Stimulated activated CD8-positive, alpha-beta memory T cell treated with anti-CD3 and anti-CD28 coated beads, Interleukin-7, amount 100 ng/mL, for 48 hours (primary cell): Measurements from ENCODE around the gene PRMT5.
A peak's percentile ranks its signal among the peaks of the same experiment; 100 is the strongest.
"Not testable (repeated sequence)": the region's sequence is repeated elsewhere in the genome, so short reads cannot be mapped to it uniquely, and the experiment has no call there.

Source experiments
- DNase-seq, 2 donors: peaks; one replicate each; pipeline ENCODE4 v3.0.0-alpha.2; 2020; ENCODE audit warnings: low read depth in 1 of 2; ENCODE audit errors: extremely low read depth in 1 of 2

Gene PRMT5

GRCh38 chr14:22935156-22935555, 6.0 kb upstream of the PRMT5 start:
- no peak for DNase-seq

- DNase-seq: no peak
Measured at GRCh38 chr14:22932146-22932545, 3.0 kb upstream of the PRMT5 start.

- DNase-seq: no peak
Measured at GRCh38 chr14:22929961-22930364, 787 bp upstream of the PRMT5 start.

DNA sequence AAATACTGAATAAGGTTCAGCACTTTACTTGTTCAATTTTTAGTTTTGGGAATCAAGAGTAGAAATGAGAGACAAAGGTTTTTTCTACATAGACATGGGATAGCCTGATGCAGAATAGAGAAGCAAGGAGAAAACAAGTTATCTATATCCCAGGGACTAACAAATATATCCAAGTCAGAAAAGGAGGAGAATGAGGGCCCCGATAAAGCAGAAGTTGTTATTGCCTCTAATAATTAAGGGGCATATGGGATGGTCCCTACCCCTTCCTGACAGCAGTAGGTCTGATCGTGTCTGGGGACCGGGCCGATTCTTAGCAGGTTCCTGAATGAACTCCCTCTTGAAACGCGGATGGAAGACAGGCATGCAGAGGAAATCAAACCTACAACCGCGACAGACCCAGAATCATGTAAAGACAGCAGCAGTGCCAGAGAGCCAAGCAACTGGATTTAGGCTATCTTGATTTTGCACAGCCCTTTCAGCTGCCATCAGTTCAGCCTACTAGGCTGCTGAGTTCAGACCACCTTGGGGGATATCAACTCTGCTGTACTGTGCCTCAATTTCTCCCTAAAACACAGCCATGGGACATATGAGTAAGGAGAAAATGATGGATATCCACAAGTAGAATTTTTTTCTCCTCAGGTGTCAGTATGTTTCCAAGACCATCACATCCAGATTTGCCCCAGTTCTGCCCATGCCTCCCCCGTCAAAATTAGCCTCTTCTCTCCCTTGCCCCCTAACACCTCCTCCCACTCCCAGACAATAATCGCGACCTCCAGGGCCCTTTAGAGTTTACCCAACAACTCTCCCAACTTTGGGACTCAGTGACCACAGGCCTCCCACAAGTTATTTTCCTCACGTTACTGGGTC, 706 bp downstream of the PRMT5 start:
- no peak for DNase-seq

DNA sequence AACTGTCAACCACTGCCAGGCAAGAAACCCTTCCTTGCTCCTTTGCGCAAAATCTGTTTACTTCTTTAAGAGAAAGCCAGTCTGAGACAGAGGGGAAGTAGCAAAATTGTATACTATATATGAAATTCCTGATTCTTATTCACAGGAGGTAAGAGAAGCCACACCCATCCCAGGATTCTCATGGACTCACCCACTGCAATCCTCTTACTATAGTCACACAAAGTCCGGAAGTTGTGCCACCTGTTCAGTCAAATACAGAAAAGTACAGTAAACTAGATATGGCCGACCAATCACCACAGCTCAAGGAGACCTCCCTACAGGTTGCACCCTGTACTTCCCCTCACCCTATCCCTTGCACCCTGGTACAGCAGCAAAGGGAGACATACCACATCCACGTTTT, 2.9 kb downstream of the PRMT5 start:
- DNase-seq: no peak

- no peak for DNase-seq
Measured at GRCh38 chr14:22925513-22925912, 3.7 kb downstream of the PRMT5 start.

GRCh38 chr14:22923746-22924145, 5.4 kb downstream of the PRMT5 start:
- no peak for DNase-seq

DNA sequence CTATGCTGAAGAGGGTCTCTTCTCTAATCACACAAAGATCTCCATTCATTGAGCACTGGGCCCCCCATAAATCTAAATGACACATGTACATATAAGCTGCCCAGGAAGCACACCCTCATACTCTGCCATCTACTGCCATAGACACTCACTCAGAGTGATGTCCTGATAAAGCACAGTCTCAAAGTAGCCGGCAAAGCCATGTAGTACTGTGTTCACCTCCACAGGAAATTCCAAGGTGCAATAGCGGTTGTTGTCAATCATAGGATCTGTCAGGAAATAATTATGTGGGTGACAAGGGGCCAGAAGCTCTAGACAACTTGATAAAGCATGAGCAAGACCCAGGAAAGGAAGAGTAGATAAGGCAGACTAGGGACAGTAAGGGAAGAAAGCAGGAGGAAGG, 6.9 kb downstream of the PRMT5 start:
- DNase-seq: no peak

DNA sequence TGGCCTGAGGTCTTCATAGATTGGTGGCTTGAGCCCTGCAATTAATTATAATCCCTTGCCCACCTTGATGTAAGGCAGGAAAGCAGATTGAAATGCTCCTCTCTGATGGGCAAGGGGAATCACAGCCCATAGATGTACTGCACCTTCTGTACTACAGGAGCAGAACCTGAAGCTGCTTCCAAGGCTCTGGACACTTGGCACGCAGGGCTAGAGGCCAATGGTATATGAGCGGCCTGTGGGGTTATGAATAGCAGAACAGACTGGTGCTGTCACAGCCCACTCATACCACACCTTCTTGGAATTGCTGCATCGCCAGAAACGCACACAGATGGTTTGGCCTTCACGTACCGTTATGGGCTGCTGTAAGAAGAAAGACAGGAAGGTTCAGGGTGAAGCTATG, 8.5 kb downstream of the PRMT5 start:
- no peak for DNase-seq

DNA sequence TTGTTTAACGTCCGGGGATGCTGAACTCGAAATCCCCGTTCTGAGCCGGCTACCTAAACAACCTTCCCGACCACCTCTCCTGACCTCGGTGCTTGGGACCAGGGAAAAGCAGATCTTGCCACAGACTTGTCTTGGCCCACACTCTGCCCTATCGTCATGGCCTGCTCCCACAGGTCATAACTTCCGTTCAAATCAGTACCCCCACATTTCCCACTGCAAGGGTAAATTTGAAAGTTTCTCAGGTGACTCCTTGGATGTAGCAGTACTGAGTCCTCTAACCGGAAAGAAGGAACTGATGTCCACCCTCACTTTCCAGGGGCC, 9.6 kb downstream of the PRMT5 start:
- DNase-seq: no peak

GRCh38 chr14:22918804-22919600, 10.2 kb downstream of the PRMT5 start, which contains the start of gene RBM23:
TSS of gene RBM23 (minus strand) at chr14:22919149.
- peak; percentile 96 to 100 for DNase-seq

GRCh38 chr14:22915886-22916521, 13.2 kb downstream of the PRMT5 start:
- DNase-seq: no peak

GRCh38 chr14:22914836-22915235, 14.3 kb downstream of the PRMT5 start:
- DNase-seq: not testable (repeated sequence)

- no peak for DNase-seq
Measured at GRCh38 chr14:22910916-22911315, 18.3 kb downstream of the PRMT5 start.

DNA sequence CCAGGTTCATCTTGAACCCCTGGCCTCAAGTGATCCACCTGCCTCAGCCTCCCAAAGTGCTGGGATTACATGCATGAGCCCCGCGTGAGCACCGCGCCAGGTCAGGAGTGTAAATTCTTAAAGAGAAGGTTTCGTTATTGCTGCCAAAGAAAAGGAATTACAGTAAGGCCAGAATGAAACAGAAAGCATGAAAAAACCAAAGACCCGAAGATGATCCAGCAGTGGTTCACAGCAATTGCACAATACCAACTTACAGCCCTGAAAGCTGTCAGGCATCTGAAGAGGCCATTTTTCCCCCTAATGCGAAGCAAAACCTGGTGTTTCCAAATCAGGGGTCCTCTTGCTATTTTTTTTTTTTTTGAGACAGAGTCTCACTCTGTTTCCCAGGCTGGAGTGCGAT, 20.6 kb downstream of the PRMT5 start:
- DNase-seq: no peak

DNA sequence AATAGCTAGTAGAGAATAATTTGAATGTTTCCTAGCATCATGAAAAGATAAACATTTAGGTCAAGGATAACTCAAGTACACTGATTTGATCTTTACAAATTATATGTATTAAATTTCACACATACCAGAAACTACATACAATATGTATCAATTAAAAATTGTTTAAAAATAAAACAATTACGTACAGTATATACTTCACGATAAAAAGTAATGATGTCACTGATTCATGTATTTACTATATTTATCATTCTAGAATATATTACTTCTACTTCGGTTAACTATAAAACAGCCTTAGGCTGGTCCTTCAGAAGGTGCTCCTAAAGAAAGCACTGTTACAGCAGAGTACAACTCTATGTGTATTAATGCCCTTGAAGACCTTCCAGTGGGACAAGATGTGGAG, 21.7 kb downstream of the PRMT5 start:
- DNase-seq: no peak

DNA sequence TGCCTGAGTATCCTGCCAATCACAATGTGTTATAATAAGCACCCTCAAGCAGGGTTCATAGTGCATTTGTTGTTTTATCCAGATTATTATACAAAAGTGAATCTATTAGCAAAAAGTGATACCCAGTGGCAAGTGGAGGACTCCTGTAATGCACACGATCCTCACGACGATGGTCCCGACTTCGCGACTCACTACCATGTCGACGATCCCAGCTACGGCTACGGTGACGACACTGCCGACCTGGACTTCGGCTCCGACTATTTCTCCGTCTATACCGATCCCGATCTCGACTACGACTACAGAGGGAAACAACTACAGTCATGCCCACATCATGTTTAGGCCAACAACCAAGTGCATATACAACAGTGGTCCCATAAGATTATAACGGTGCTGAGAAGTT, 23.1 kb downstream of the PRMT5 start:
- no peak for DNase-seq

GRCh38 chr14:22905627-22906026, 23.5 kb downstream of the PRMT5 start:
- DNase-seq: no peak

DNA sequence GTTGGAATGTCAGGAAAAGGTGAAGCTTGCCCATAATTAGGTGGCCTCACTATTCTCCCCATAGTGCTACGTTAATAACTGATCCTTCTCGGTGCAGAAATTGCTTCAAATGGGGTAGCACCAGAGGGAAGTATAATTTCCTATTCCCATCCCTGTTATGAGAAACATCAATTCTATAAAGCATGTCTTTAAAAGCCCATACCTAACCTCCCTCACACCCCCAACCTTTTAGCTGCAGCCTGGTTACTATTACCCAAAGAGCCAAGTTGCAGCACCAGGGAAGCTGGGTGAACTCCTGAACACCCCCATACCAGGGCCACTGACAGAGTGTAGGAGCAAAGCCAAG, 25.5 kb downstream of the PRMT5 start:
- DNase-seq: no peak

GRCh38 chr14:22901799-22902198, 27.4 kb downstream of the PRMT5 start:
- no peak for DNase-seq

DNA sequence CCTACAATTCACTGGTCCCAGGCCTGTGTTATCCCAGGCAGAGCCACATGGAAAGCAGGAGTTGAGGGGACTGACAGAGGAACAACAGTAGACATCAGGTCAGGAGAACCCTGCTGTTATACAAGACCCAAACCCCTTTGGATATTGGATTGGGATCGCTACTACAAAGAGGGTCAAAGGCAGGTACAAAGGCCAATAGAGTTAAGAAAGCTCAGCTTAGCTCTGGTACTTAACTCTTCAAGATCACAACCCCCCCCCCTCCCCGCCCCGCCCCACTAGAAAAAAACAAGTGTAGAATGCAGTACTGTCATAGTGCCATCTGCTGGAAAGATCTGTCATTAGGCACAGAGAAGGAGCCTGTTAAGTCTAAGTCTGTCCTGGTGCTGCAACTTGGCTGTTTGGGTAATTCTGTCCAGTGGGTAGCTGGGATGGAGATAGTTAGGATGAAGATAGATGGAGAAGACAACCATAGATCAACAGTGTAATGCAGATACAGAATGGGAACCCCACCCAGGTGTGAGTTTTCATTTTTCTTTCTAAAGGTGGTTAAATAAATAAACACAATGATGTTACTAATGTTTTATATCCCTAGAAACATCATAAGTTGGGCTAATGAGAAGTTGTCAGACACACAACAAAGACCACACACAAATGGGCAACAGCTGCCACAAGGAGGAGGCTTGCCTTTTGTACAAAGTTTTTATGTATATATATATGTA, 28.9 kb downstream of the PRMT5 start:
- DNase-seq: no peak
